Activated CD8-positive, alpha-beta T cell treated with anti-CD3 and anti-CD28 coated beads, Interleukin-2, amount 10 ng/mL, durations not matched to agents 7 days and 5 days (primary cell): Measurements from ENCODE around the gene ATP8B4. TPM values are rescaled to one million over a fixed set of nuclear protein-coding genes. Genes with fewer than 3 reads are reported as not detected.

ENCODE experiments used
- ATAC-seq: fragments of 150-1000 bp; cut with Tn5 transposase; one replicate; pipeline ENCODE4 v1.10.0; 2021; ENCODE audit warnings: moderate library complexity
- CTCF ChIA-PET: fragments of 350-600 bp; sonication (Branson Sonifier 250); formaldehyde crosslinking; loops from one replicate; lab custom pipeline; 2021; ENCODE audit warnings: antibody characterized with exemption; lab: Charles Lee
- POLR2A ChIA-PET: fragments of 350-600 bp; sonication (Branson Sonifier 250); formaldehyde crosslinking; loops from one replicate; lab custom pipeline; 2021; ENCODE audit warnings: antibody characterized with exemption; lab: Charles Lee
- DNase-seq: peaks from one replicate; pipeline ENCODE4 v3.0.0-alpha.2; 2020
- H3K27ac Mint-ChIP-seq: one replicate; pipeline ENCODE4 v1.8.0; 2021; ENCODE audit warnings: mild to moderate bottlenecking, mixed read lengths
- H3K27me3 Mint-ChIP-seq: one replicate; pipeline ENCODE4 v1.8.0; 2021; ENCODE audit warnings: low read depth, mixed read lengths
- H3K36me3 Mint-ChIP-seq: one replicate; pipeline ENCODE4 v1.8.0; 2021; ENCODE audit warnings: low read depth, mixed read lengths
- H3K4me1 Mint-ChIP-seq: one replicate; pipeline ENCODE4 v1.8.0; 2021; ENCODE audit warnings: low read depth, mixed read lengths
- H3K4me3 Mint-ChIP-seq: one replicate; pipeline ENCODE4 v1.8.0; 2021; ENCODE audit warnings: mild to moderate bottlenecking, mixed read lengths
- H3K9me3 Mint-ChIP-seq: one replicate; pipeline ENCODE4 v1.8.0; 2022; ENCODE audit warnings: mixed read lengths; ENCODE audit not compliant: insufficient read depth
- total RNA-seq, 2 experiments: library from RNA; stranded (reverse); gene quantifications; one replicate each; pipeline ENCODE4 v1.2.3, GENCODE V29; 2021

ATP8B4 gene
- total RNA-seq, 2 experiments from 2014 or later, result 35.9 to 39.2 TPM

DNA sequence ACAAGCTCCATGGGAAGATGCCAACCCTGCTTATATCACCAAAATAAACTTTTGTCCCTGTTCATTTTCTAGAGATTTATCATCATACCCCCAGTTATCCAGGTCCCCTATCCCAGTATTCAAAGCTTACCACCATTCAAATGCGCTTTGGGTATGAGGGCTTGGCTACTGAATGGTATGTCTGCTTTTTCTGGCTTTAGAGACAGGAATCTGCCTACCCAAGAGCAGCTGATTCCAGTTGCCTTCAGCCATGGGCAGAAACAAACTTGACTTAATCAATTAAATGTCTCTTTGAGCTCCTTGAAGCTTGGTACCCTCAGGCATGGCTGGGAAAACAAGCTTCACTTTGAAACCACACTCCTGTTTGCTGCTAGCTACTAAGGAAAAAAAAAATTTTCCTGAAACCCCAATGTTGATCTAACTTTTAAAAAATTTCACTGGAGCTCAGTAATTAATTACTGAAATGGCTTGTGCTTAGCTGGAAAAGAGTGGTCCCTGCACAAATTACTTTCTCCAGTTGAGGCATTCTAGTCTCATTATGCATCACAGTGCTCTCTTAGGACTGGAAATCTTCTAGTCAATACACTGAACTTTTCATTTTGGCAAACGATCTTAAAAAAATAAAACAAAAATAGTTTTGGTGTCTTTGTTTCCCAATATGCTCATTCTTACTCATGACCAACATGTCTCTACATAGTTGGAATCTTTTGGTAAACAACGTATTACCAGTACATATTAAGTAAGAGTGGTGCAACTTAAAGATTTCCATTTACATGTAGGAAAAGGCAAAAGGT is 255.4 kb downstream of the ATP8B4 start:
- no peak overlapping the region for H3K27ac Mint-ChIP-seq
- POLR2A ChIA-PET, result no interaction called here
- no peaks in the 10 kb centered on the region for H3K9me3 Mint-ChIP-seq
- H3K27me3 Mint-ChIP-seq, result no peaks in the 10 kb centered on the region
- peaks cover 39% of the 10 kb centered on the region for H3K36me3 Mint-ChIP-seq
- ATAC-seq (no peak), DNase-seq (no peak)
- H3K4me1 Mint-ChIP-seq, result no peaks in the 10 kb centered on the region
- no peak overlapping the region for H3K4me3 Mint-ChIP-seq
- CTCF ChIA-PET, result interaction anchor here (1.0 kb wide), 1 partner anchor 12 kb away, joined by 3 read pairs; no protein-coding TSS in a partner anchor

DNA sequence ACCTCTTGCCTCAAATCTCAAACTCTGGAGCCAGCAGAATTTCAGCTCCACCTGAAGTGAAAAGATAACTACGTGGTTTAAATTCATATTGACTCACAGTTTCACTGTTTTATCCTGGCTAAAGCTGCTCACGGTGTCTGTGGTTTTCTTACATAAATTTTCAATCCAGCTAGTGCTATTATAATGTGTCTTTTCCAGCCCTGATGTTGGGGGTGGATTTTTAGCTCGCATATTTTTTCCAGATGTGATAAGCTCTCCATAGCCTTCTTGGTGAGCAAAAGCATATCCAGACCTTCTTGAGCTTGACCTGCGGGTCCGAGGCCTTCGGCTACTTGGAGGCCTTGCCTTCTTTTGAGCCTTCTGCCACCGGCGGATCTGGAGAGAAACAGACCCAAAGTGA is 258.9 kb downstream of the ATP8B4 start:
- peaks cover 28% of the 10 kb centered on the region for H3K36me3 Mint-ChIP-seq
- H3K27me3 Mint-ChIP-seq, result no peaks in the 10 kb centered on the region
- ChIA-PET CTCF (interaction anchor here (1.0 kb wide), 1 partner anchor 17 kb away, joined by 3 read pairs; no protein-coding TSS in a partner anchor), POLR2A (no interaction called here)
- ATAC-seq, result no peak
- no peaks in the 10 kb centered on the region for H3K9me3 Mint-ChIP-seq
- no peaks in the 10 kb centered on the region for H3K4me1 Mint-ChIP-seq
- no peak overlapping the region for H3K27ac Mint-ChIP-seq
- no peak overlapping the region for H3K4me3 Mint-ChIP-seq
- no peak for DNase-seq

DNA sequence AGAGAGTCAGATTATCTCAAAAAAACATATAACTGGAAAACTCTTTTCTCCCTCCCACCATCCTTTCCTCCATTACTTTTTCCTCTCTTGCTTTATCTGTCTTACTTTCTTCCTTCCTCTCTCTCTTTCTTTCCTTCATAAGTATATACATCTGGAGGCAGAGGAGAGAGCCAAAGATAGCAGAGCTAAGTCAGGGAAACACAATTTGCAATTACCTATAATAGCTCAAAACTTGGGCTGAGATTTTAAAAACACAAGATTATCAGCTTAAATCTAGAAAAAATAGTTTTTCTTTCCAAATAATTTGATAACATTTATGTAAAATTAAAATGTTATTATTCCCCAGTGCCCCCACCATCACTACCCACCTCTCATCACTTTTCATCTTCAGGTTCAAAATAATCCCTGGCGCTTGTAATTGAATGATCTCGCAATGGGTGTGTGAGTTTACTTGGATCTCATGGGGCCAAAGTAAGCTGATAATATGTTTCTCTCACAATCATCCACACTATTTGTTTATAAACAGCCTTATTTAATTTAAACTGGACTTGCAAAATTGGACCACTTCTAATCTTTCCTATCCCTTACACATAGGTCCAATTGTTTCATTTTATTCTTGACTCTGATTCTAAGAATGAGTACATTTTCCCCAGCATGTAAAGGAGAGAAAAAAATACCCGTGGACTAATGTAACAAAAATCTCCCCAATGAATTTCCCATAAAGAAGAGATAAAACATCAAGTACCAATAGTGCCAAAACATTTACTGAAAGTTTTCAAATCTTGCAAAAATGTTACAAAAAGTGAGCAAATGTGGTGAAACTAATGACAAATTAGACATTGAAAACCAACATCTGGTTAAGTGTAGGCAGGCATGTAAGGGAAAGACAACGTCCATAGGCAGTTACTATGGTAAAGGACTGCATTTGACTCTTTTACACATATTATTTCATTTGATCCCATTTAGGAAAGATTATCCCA is 261.2 kb downstream of the ATP8B4 start:
- Mint-ChIP-seq H3K27ac (no peak overlapping the region), H3K36me3 (peaks cover 48% of the 10 kb centered on the region)

DNA sequence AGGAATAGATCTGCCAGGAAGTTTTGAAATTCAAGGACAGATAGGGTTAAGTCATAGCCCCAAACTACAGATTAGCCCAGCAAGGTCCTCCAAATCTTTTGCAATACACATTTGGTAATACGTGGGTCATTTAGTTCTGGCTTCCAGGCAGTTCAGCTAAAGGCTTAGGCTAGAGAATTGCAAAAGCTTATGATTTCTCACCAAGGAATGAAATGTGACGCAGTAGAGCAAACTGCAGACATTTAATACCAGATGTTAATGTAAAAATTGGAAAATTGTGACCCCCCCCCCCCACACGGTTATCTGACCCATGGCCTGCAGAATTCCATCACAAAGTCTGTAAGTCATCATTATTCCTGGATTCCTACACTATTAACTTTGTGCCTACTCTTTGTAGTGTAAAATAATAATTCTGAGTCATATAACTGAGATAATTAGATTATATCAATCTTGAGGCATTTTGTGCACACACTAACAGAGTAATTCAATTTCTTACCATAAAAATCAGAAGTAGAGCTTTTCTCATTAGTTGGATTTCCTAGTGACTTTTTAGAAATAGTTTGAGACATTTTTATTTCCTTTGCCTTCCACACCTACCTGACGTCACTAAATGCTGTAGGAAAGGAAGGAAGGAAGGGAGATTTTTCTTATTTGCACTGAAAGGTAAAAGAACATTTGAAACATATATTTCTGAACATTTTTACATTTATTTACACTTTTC is 263.0 kb downstream of the ATP8B4 start:
- ATAC-seq (no peak), DNase-seq (no peak)
- H3K4me1 Mint-ChIP-seq, result no peaks in the 10 kb centered on the region
- no peak overlapping the region for H3K4me3 Mint-ChIP-seq
- CTCF ChIA-PET, result no interaction called here
- peaks cover 47% of the 10 kb centered on the region for H3K36me3 Mint-ChIP-seq
- POLR2A ChIA-PET, result no interaction called here
- peaks cover 4% of the 10 kb centered on the region for H3K9me3 Mint-ChIP-seq
- no peaks in the 10 kb centered on the region for H3K27me3 Mint-ChIP-seq
- no peak overlapping the region for H3K27ac Mint-ChIP-seq

More for the DNA sequence above, 261.2 kb downstream of the ATP8B4 start:
- ATAC-seq (no peak), DNase-seq (no peak)
- Mint-ChIP-seq H3K4me3 (no peak overlapping the region), H3K4me1 (no peaks in the 10 kb centered on the region), H3K9me3 (no peaks in the 10 kb centered on the region), H3K27me3 (no peaks in the 10 kb centered on the region)
- POLR2A ChIA-PET, result no interaction called here
- CTCF ChIA-PET, result interaction anchor here (1.2 kb wide), 1 partner anchor 386 kb away, joined by 4 read pairs; no protein-coding TSS in a partner anchor

DNA sequence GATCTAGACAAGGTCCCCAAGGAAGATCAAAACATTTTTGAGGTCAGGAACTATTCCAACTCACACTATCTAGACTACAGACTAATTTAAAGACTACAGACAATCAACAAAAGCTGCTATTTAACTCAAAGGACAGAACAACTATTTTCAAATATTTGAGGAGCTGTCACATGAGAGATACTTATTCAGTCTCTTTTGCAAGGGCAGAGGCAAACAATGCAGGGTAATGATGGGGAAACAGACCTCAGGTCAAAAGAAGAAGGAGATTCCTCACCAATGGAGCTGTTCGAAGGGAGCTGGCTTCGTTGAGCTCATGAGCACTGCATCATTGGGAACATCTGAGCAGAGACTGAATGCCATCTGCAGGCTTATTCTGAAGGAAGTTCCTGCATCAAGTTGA is 266.3 kb downstream of the ATP8B4 start:
- ChIA-PET CTCF (no interaction called here), POLR2A (no interaction called here)
- H3K4me1 Mint-ChIP-seq, result no peaks in the 10 kb centered on the region
- H3K27ac Mint-ChIP-seq, result no peak overlapping the region
- H3K4me3 Mint-ChIP-seq, result no peak overlapping the region
- peaks cover 5% of the 10 kb centered on the region for H3K9me3 Mint-ChIP-seq
- DNase-seq (no peak), ATAC-seq (no peak)
- H3K27me3 Mint-ChIP-seq, result peaks cover 5% of the 10 kb centered on the region
- peaks cover 41% of the 10 kb centered on the region for H3K36me3 Mint-ChIP-seq

DNA sequence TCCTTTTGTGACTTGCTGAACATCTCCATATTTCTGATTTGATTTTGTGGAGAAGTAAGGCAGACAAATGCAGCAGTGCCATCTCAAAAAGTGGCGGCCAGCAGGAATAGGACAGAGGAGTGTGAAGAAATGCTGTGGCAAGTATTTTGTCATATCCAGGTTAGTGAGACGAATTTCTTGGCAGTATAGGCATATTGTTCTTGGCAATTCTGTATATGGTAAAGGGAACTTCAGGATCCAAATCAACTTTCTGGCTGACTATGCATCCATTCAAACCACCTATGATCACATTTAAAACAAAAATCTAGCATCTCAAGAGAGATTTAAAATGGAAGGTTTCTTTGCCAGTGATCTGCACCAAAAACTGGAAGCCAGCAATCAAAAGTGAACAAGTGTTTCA is 270.2 kb downstream of the ATP8B4 start:
- H3K36me3 Mint-ChIP-seq, result peaks cover 40% of the 10 kb centered on the region
- ATAC-seq (no peak), DNase-seq (no peak)
- H3K27ac Mint-ChIP-seq, result no peak overlapping the region
- peaks cover 5% of the 10 kb centered on the region for H3K27me3 Mint-ChIP-seq
- no peaks in the 10 kb centered on the region for H3K4me1 Mint-ChIP-seq
- ChIA-PET CTCF (no interaction called here), POLR2A (no interaction called here)
- peaks cover 5% of the 10 kb centered on the region for H3K9me3 Mint-ChIP-seq
- no peak overlapping the region for H3K4me3 Mint-ChIP-seq

DNA sequence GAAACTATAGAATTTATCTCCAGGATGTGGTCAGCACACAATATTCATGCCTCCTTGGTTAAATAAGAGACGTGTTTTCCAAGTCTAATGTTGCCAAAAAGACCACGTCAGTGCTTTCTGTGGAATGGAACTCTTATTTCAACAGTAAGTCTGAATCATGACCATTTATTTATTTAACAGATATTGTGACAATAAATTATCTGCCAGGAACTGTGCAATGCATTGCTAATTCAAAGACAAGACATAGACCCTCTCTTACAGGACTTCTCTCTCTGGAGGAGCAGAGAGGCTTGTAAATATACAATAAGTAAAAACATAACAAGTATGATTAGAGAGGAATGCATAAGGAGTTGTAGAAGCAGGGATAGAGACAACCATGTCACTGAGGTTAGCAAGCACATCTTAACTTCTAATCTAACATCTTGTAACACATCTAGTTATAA is 270.7 kb downstream of the ATP8B4 start:
- Mint-ChIP-seq H3K9me3 (peaks cover 5% of the 10 kb centered on the region), H3K27ac (no peak overlapping the region), H3K4me3 (no peak overlapping the region), H3K27me3 (peaks cover 5% of the 10 kb centered on the region), H3K36me3 (peaks cover 39% of the 10 kb centered on the region), H3K4me1 (no peaks in the 10 kb centered on the region)
- ChIA-PET POLR2A (no interaction called here), CTCF (no interaction called here)
- DNase-seq, result no peak
- ATAC-seq, result no peak

DNA sequence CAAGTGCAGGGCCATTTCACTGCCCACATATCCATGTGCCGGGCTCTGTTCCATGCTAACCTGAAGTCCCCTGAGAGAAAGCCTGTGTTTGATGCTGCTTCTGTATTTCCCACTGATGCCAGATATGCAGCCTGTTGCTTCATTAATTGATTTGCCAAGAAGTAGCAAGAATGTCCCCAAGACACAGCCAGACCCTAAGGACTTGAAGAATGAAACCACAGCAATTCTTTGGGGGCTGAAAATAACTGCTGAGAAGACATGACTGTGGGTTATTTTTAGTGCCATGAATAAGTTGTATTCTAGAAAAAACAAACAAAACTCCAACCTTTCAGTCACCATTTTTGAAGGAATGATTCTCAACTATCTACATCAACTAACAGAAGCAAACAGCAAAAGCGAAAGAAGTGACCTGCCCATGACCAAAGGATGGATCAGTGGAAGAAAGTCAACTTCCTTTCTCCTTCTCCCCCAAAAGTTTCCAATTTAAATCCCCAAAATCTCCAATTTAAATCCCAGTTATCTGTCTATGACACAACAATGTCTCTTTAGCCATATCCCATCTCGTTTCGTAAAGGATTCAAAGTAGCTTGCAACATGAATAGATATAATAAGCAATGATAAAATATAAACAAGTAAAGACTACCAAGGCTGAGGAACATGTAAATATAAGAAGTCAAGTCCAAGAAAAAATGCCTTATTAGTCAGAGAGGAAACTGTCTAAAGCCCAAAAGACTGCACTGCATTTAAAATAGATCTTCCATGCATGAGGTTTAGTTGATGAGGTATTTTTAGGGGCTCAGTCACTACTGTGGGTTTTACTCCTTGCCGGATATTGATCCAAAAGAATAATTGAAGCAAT is 271.4 kb downstream of the ATP8B4 start:
- CTCF ChIA-PET, result no interaction called here

DNA sequence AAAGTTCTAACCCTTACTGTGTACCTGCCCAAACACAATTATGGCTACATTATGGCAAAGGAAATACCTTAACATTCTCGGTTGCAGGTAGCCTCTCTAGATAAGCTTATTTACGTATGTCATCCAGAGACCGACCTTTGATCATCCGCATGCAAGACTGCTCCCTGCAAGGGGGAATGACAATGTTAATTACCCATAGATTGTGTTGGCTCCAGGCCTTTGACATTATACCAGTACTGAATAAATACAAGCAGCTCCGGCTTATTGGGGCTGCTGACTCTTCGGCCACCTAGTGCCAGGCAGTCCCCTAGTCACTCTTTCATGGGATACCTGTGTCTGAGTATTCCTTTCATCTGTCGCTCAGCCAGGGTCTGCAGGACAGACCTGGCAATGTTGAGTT is 274.6 kb downstream of the ATP8B4 start:
- Mint-ChIP-seq H3K36me3 (peaks cover 33% of the 10 kb centered on the region), H3K27ac (no peak overlapping the region), H3K9me3 (peaks cover 6% of the 10 kb centered on the region), H3K4me3 (no peak overlapping the region), H3K4me1 (no peaks in the 10 kb centered on the region), H3K27me3 (no peaks in the 10 kb centered on the region)
- ChIA-PET POLR2A (no interaction called here), CTCF (no interaction called here)
- ATAC-seq, result no peak
- DNase-seq, result no peak

More for the DNA sequence above, 271.4 kb downstream of the ATP8B4 start:
- ATAC-seq (no peak), DNase-seq (no peak)
- H3K27me3 Mint-ChIP-seq, result peaks cover 5% of the 10 kb centered on the region
- POLR2A ChIA-PET, result no interaction called here
- peaks cover 38% of the 10 kb centered on the region for H3K36me3 Mint-ChIP-seq
- H3K4me3 Mint-ChIP-seq, result no peak overlapping the region
- no peaks in the 10 kb centered on the region for H3K4me1 Mint-ChIP-seq
- no peak overlapping the region for H3K27ac Mint-ChIP-seq
- peaks cover 5% of the 10 kb centered on the region for H3K9me3 Mint-ChIP-seq

DNA sequence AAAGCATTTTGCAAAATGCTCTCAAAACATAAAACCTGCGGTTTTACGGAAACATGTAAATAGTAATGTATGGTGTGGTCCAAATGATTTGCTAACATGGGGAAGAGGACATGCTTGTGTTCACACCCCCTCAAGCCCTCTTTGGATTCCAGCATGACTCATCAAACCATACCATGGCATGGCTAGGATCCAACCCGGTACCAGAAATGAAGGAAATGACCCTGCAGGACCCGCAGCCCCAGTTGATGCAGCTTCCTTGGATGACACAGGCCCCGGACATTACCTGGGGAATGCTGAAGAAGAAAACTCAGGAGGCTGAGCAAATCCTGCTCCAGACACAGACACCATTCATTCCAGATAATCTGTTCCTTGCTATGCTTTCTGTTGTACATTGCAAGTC is 275.3 kb downstream of the ATP8B4 start:
- POLR2A ChIA-PET, result no interaction called here
- Mint-ChIP-seq H3K9me3 (peaks cover 12% of the 10 kb centered on the region), H3K27me3 (no peaks in the 10 kb centered on the region), H3K36me3 (peaks cover 36% of the 10 kb centered on the region), H3K4me1 (no peaks in the 10 kb centered on the region), H3K4me3 (no peak overlapping the region), H3K27ac (no peak overlapping the region)
- CTCF ChIA-PET, result no interaction called here
- ATAC-seq (no peak), DNase-seq (no peak)
